Breast epithelium (tissue), 4 donors: Measurements from ENCODE around the gene UPP1. TPM values are rescaled to one million over a fixed set of nuclear protein-coding genes. Genes with fewer than 3 reads are reported as not detected.

Experiments
- DNase-seq, 2 donors: peaks; one replicate each; pipeline ENCODE4 v3.0.0-alpha.2; 2019; ENCODE audit warnings: low spot score in 2 of 2
- H3K27ac ChIP-seq, 2 donors: fragments of 200-600 bp; sonication (generic) in 1 of 2; one replicate each; pipeline ENCODE4 v1.5.1; 2016 to 2019; ENCODE audit warnings: mild to moderate bottlenecking in 1 of 2
- H3K27me3 ChIP-seq, 2 donors: fragments of 200-600 bp; sonication (generic) in 1 of 2; one replicate each; pipeline versions ENCODE4 v1.5.1 to v1.6.0; 2017 to 2019; ENCODE audit warnings: control low read depth in 1 of 2, mild to moderate bottlenecking in 1 of 2
- H3K36me3 ChIP-seq: fragments of 200-600 bp; one replicate; pipeline ENCODE4 v1.5.1; 2019
- H3K4me1 ChIP-seq, 2 donors: fragments of 200-600 bp; sonication (generic); one replicate each; pipeline ENCODE4 v1.5.1; 2016 to 2019; ENCODE audit warnings: control low read depth in 1 of 2
- H3K4me3 ChIP-seq, 3 donors: fragments of 200-600 bp; sonication (generic); 1 replicate in 2 of 3; 2 replicates in 1 of 3; pipeline ENCODE4 v1.5.1; 2016 to 2019; ENCODE audit warnings: mild to moderate bottlenecking in 3 of 3, moderate library complexity in 2 of 3
- H3K9me3 ChIP-seq, 2 donors: fragments of 200-600 bp; sonication (generic) in 1 of 2; one replicate each; pipeline ENCODE4 v1.5.1; 2016 to 2019; ENCODE audit warnings: control low read depth in 1 of 2
- CTCF ChIP-seq, 3 donors: fragments of 450-650 bp; IDR thresholded peaks; one replicate each; pipeline ENCODE4 v1.5.1; 2016 to 2017; ENCODE audit warnings: antibody characterized with exemption in 3 of 3, mild to moderate bottlenecking in 3 of 3, moderate library complexity in 3 of 3
- POLR2A ChIP-seq: fragments of 450-650 bp; IDR thresholded peaks from one replicate; pipeline ENCODE4 v1.6.1; 2016; ENCODE audit warnings: antibody characterized with exemption, mild to moderate bottlenecking, moderate library complexity
- POLR2AphosphoS5 ChIP-seq, 3 donors: sonication (generic); formaldehyde crosslinking; IDR thresholded peaks; one replicate each; pipeline ENCODE4 v1.6.1; 2017; ENCODE audit warnings: antibody characterized with exemption in 3 of 3
- intact Hi-C: fragments of 100-400 bp; cut with DNase I; formaldehyde crosslinking; loops from one replicate; pipeline ENCODE4 v1.15.1; 2023; ENCODE audit warnings: low total_unique reads
- total RNA-seq, 3 donors: library from RNA; depleted of rRNA; stranded (reverse); fragments of >200 nt; gene quantifications; one replicate each; pipeline ENCODE4 v1.1.0, GENCODE V29; 2016

Gene UPP1
- total RNA-seq, 3 donors from 2014 or later, result 11.1 to 32.1 (median 19.5) TPM

GRCh38 chr7:48053736-48054135, 35.3 kb upstream of the UPP1 start:
- Histone ChIP-seq H3K4me3 (no peak overlapping the region), H3K36me3 (no peaks in the 10 kb centered on the region), H3K27me3 (no peaks in the 10 kb centered on the region), H3K9me3 (peaks cover 0 to 16% of the 10 kb centered on the region in 2 donors), H3K27ac (no peak overlapping the region), H3K4me1 (no peaks in the 10 kb centered on the region)
- TF ChIP-seq POLR2A (no peak), POLR2AphosphoS5 (IDR thresholded peaks at IDR 0.05) (no peak), CTCF (IDR thresholded peaks at IDR 0.05) (no peak)
- intact Hi-C loops, result no loop called here
- no peak for DNase-seq

GRCh38 chr7:48058990-48059389, 30.1 kb upstream of the UPP1 start:
- no peak for DNase-seq
- Histone ChIP-seq H3K9me3 (peaks cover 0 to 18% of the 10 kb centered on the region in 2 donors), H3K27ac (no peak overlapping the region), H3K36me3 (no peaks in the 10 kb centered on the region), H3K4me1 (no peaks in the 10 kb centered on the region), H3K4me3 (no peak overlapping the region), H3K27me3 (no peaks in the 10 kb centered on the region)
- no peak for TF ChIP-seq POLR2A
- TF ChIP-seq CTCF (IDR thresholded peaks at IDR 0.05), result no peak
- TF ChIP-seq POLR2AphosphoS5 (IDR thresholded peaks at IDR 0.05), result no peak
- intact Hi-C loops, result no loop called here

- TF ChIP-seq CTCF (IDR thresholded peaks at IDR 0.05) (no peak), POLR2A (no peak), POLR2AphosphoS5 (IDR thresholded peaks at IDR 0.05) (no peak)
Observed at GRCh38 chr7:48059706-48060105, 29.4 kb upstream of the UPP1 start.

GRCh38 chr7:48063985-48064384, 25.1 kb upstream of the UPP1 start:
- H3K4me3 ChIP-seq, result no peak overlapping the region
- no peak for TF ChIP-seq POLR2A
- no peak for TF ChIP-seq CTCF (IDR thresholded peaks at IDR 0.05)
- no peak for TF ChIP-seq POLR2AphosphoS5 (IDR thresholded peaks at IDR 0.05)
- H3K27me3 ChIP-seq, result no peaks in the 10 kb centered on the region
- DNase-seq, result no peak
- H3K36me3 ChIP-seq, result no peaks in the 10 kb centered on the region
- H3K27ac ChIP-seq, result no peak overlapping the region
- peaks cover 0 to 4% of the 10 kb centered on the region in 2 donors for H3K9me3 ChIP-seq
- intact Hi-C loops, result no loop called here
- no peaks in the 10 kb centered on the region for H3K4me1 ChIP-seq

More at GRCh38 chr7:48059706-48060105, 29.4 kb upstream of the UPP1 start:
- Histone ChIP-seq H3K4me1 (no peaks in the 10 kb centered on the region), H3K4me3 (no peak overlapping the region), H3K27me3 (no peaks in the 10 kb centered on the region), H3K27ac (no peak overlapping the region), H3K9me3 (peaks cover 0 to 20% of the 10 kb centered on the region in 2 donors), H3K36me3 (no peaks in the 10 kb centered on the region)
- no peak for DNase-seq
- intact Hi-C loops, result no loop called here

GRCh38 chr7:48067475-48067874, 21.6 kb upstream of the UPP1 start:
- no peaks in the 10 kb centered on the region for H3K36me3 ChIP-seq
- no peak overlapping the region for H3K4me3 ChIP-seq
- intact Hi-C loops, result no loop called here
- H3K9me3 ChIP-seq, result peaks cover 0 to 4% of the 10 kb centered on the region in 2 donors
- TF ChIP-seq CTCF (IDR thresholded peaks at IDR 0.05), result no peak
- no peak for TF ChIP-seq POLR2A
- no peak for TF ChIP-seq POLR2AphosphoS5 (IDR thresholded peaks at IDR 0.05)
- H3K4me1 ChIP-seq, result no peaks in the 10 kb centered on the region
- no peaks in the 10 kb centered on the region for H3K27me3 ChIP-seq
- no peak overlapping the region for H3K27ac ChIP-seq
- no peak for DNase-seq
